Heart right ventricle (tissue), 16 donors: ENCODE results near the gene RAB6B. TPM values are rescaled to one million over a fixed set of nuclear protein-coding genes. Genes with fewer than 3 reads are reported as not detected.
A peak's percentile ranks its signal among the peaks of the same experiment; 100 is the strongest.

ENCODE experiments used
- ATAC-seq, 8 donors: fragments of 200-7000 bp; cut with Tn5 transposase; one replicate each; pipeline ENCODE4 v1.9.1; 2020; ENCODE audit warnings: mild to moderate bottlenecking in 8 of 8, moderate library complexity in 8 of 8, moderate number of reproducible peaks in 1 of 8
- DNase-seq, 2 donors: peaks; one replicate each; pipeline ENCODE4 v3.0.0-alpha.2; 2020
- H3K27ac ChIP-seq, 10 donors: fragments of 200-600 bp; sonication (generic) in 2 of 10; one replicate each; pipeline versions ENCODE4 v1.5.0 to v1.8.0; 2020 to 2022; ENCODE audit warnings: mild to moderate bottlenecking in 3 of 10
- H3K27me3 ChIP-seq, 7 donors: fragments of 200-600 bp; one replicate each; pipeline ENCODE4 v1.8.0; 2021 to 2022; ENCODE audit warnings: mild to moderate bottlenecking in 2 of 7
- H3K36me3 ChIP-seq, 9 donors: fragments of 200-600 bp; sonication (generic) in 1 of 9; one replicate each; pipeline versions ENCODE4 v1.5.0 to v1.8.0; 2020 to 2022; ENCODE audit warnings: mild to moderate bottlenecking in 2 of 9
- H3K4me1 ChIP-seq, 9 donors: fragments of 200-600 bp; sonication (generic) in 1 of 9; one replicate each; pipeline versions ENCODE4 v1.5.0 to v1.8.0; 2020 to 2022; ENCODE audit warnings: mild to moderate bottlenecking in 4 of 9
- H3K4me3 ChIP-seq, 10 donors: fragments of 200-600 bp; sonication (generic) in 2 of 10; one replicate each; pipeline versions ENCODE4 v1.5.0 to v1.8.0; 2020 to 2022; ENCODE audit warnings: mild to moderate bottlenecking in 7 of 10, moderate library complexity in 2 of 10
- H3K9me3 ChIP-seq, 11 donors: fragments of 200-600 bp in 10 of 11; sonication (generic) in 2 of 11; one replicate each; pipeline versions ENCODE4 v1.5.0 to v1.8.0; 2013 to 2022; ENCODE audit warnings: mild to moderate bottlenecking in 2 of 11, control low read depth in 1 of 11, moderate library complexity in 1 of 11
- WGBS, 2 donors: extraction: QIAGEN DNeasy Blood & Tissue Kit; methylation state at CpG; one replicate each; pipeline ENCODE4 v1.1.7; 2013; ENCODE audit warnings: inconsistent platforms in 1 of 2; 5-methylcytosine and 5-hydroxymethylcytosine counted together
- intact Hi-C, 10 donors: fragments of 100-400 bp; cut with DNase I; formaldehyde crosslinking; loops; one replicate each; pipeline versions ENCODE4 v1.11.1 to v1.14.2; 2022
- polyA plus RNA-seq, 2 donors: library from polyadenylated mRNA; stranded (reverse); fragments of 200-250 nt; gene quantifications; one replicate each; pipeline ENCODE4 v1.2.3, GENCODE V29; 2013
- total RNA-seq, 10 donors: library from RNA; stranded (reverse); fragmentation: NEBNext Ultra II Directional in 3 of 10; extraction: Animal tissue kit (Norgen Biotek cat#: 25700) in 3 of 10; gene quantifications; one replicate each; pipeline versions ENCODE4 v1.2.1 to v1.2.4, GENCODE V29; 2021 to 2023
- TF ChIP-seq, protein P1 (sequence below), 9 donors: fragments of 200-600 bp; sonication (generic) in 2 of 9; IDR thresholded peaks; one replicate each; pipeline versions ENCODE4 v1.5.0 to v1.8.0; 2021 to 2022; ENCODE audit warnings: antibody characterized with exemption in 9 of 9, mild to moderate bottlenecking in 5 of 9, moderate library complexity in 1 of 9
- donor health status: Arrhythmogenic right ventricular cardiomyopathy.
- donor health status: ischemic (EF 13 %, LVEDD 7.1; RV severe dilation, severe dysfunction).
- donor health status: healthy with polysubstance abuse.
- donor health status: DM: no; HTN: yes; CAD: no.
- donor health status: DM: no; HTN: no; CAD: no.
- donor health status: ischemic (EF 25% LVEDD 6.9; RV normal size, moderate dysfunction).
- donor health status: ischemic (EF 25% LVEDD 5.7; RV mildly dilated, moderate dysfunction).
- donor health status: healthy.
- donor health status: DM: yes; HTN: yes; CAD: no.
- donor health status: Ischemic cardiomyopathy.
- donor health status: ischemic (EF 35%, LVEDD 5.7; RV mildly dilated, moderate dysfunction).
- donor health status: nonischemic (EF 11% LVEDD 7.7; RV severe dilation, severe dysfunction).
- donor health status: DM: yes; HTN: yes; CAD: no.
- donor health status: PGD.
- donor health status: ischemic (EF 29% LVEDD 5.4; RV normal size, mild dysfunction).
- donor health status: nonischemic (EF 23%, LVEDD 6.1; RV moderate dilation, normal function).

RAB6B gene
- total and polyA plus RNA-seq, 12 donors, result 7.0 to 73.8 (median 44.2) TPM

DNA sequence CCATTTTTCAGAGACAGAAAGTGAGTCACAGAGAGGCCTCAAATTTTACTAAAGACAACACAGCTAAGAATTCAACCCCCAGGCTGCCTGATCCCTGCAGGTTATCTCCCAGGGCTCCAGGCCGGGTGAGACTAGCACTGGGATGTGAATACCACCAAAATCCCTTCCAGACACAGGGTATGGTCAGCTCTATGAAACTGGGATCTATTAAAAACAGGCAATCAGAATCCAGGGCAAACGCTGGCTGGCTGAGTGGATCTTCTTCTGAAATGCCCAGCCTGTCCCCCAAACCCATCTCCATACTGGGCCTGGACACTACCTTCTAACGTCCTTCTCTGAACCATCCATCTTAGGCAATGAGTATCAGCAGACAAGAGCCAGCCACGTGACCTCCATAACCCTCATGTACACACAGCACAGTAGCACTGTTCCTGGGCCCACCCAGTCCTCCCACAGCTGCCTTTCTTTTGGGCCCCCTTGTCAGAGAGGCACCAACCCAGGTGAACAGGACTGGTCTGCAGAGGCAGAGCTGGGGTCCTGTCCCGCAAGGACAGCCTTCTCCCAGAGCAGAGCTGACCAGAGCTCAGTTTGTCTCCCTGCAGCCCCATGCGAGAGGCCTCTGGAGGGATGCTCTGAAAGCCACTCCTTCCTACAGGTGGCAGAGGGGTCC, 1.9 kb downstream of the RAB6B start:
- DNase-seq, result no peak
- Histone ChIP-seq H3K9me3 (no peaks in the 10 kb centered on the region), H3K27ac (peak overlapping the region in 7 of 10 donors; percentile 31 to 73 (median 51)), H3K36me3 (no peaks in the 10 kb centered on the region), H3K4me1 (peaks cover 14 to 49% (median 23%) of the 10 kb centered on the region in 9 donors), H3K27me3 (peaks cover 0 to 52% (median 8%) of the 10 kb centered on the region in 7 donors), H3K4me3 (peak overlapping the region in 6 of 10 donors; percentile 58 to 90 (median 72))
- TF ChIP-seq, protein P1, sequence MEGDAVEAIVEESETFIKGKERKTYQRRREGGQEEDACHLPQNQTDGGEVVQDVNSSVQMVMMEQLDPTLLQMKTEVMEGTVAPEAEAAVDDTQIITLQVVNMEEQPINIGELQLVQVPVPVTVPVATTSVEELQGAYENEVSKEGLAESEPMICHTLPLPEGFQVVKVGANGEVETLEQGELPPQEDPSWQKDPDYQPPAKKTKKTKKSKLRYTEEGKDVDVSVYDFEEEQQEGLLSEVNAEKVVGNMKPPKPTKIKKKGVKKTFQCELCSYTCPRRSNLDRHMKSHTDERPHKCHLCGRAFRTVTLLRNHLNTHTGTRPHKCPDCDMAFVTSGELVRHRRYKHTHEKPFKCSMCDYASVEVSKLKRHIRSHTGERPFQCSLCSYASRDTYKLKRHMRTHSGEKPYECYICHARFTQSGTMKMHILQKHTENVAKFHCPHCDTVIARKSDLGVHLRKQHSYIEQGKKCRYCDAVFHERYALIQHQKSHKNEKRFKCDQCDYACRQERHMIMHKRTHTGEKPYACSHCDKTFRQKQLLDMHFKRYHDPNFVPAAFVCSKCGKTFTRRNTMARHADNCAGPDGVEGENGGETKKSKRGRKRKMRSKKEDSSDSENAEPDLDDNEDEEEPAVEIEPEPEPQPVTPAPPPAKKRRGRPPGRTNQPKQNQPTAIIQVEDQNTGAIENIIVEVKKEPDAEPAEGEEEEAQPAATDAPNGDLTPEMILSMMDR (IDR thresholded peaks at IDR 0.05), result no peak
- ATAC-seq, result no peak
- 76 to 87% methylated on average over 6 of the region's 6 CpGs for WGBS, 2 donors
- intact Hi-C loops, result loop anchor here in 1 of 10 donors (5.0 to 10.0 kb wide), 2 partner anchors 72 to 229 kb away; partner anchors contain the start of gene TOPBP1

- H3K4me1 ChIP-seq, result peaks cover 14 to 55% (median 28%) of the 10 kb centered on the region in 9 donors
- peaks cover 0 to 49% (median 8%) of the 10 kb centered on the region in 7 donors for H3K27me3 ChIP-seq
- ATAC-seq (peak; percentile 56 to 93 (median 85)), DNase-seq (peak; percentile 74 to 79)
- H3K4me3 ChIP-seq, result no peak overlapping the region
- H3K36me3 ChIP-seq, result no peaks in the 10 kb centered on the region
- TF ChIP-seq, protein P1 (IDR thresholded peaks at IDR 0.05), result no peak
- no peaks in the 10 kb centered on the region for H3K9me3 ChIP-seq
- intact Hi-C loops, result loop anchor here in 1 of 10 donors (5.0 to 10.0 kb wide), 2 partner anchors 70 to 228 kb away; partner anchors contain the start of gene TOPBP1
- H3K27ac ChIP-seq, result peak overlapping the region in 7 of 10 donors; percentile 21 to 68 (median 39)
- 28 to 36% methylated on average over 6 of the region's 6 CpGs for WGBS, 2 donors
These were observed 3.0 kb downstream of the RAB6B start for GRCh38 chr3:133892541-133893231.

DNA sequence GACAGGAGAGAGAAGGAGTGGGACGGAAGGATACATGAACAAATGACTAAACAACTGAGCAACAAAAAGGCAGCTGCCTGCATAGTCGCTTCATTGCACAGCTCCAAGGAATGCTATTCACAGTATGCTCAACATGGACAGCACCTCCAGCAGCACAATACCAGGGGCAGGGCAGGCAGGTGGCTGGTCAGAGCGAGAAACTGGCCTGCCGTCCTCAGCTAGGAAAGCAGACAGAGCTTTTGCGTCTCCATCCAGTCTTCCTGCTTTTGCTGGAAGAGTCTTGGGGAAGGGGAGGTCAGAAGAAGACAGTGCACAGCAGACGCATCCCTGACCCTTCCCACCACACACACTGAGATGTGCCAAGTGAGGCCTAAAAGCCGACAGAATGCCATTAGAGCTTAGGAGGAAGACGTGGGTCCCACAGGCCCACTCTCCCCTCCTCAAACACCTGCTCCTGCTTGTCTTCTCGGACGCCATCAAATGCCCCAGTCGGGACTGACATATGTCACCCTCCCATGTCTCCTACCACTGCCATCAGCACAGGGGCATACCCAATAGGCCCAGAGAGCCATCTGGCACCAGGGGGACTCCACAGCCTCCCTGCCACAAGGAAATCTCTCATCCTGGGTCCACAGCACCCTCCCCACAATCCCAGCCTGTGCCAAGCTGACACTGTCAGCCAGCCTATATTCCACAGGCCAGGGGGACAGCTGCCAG, 3.9 kb downstream of the RAB6B start:
- whole genome bisulfite sequencing, 2 donors, result 92 to 93% methylated on average over 11 of the region's 11 CpGs
- Histone ChIP-seq H3K9me3 (no peaks in the 10 kb centered on the region), H3K4me1 (peaks cover 14 to 63% (median 31%) of the 10 kb centered on the region in 9 donors), H3K27me3 (peaks cover 0 to 42% (median 8%) of the 10 kb centered on the region in 7 donors), H3K36me3 (no peaks in the 10 kb centered on the region), H3K4me3 (no peak overlapping the region), H3K27ac (peak overlapping the region in 2 of 10 donors; percentile 7 to 68)
- DNase-seq, result no peak
- intact Hi-C loops, result loop anchor here in 1 of 10 donors (5.0 to 10.0 kb wide), 2 partner anchors 70 to 227 kb away; partner anchors contain the start of gene TOPBP1
- TF ChIP-seq, protein P1 (IDR thresholded peaks at IDR 0.05), result no peak
- ATAC-seq, result peak in 1 of 8 donors; percentile 3
